ENCODE data around the gene KAZN. TPM values are rescaled to one million over a fixed set of nuclear protein-coding genes. Genes with fewer than 3 reads are reported as not detected.

Gene KAZN
- total RNA-seq, 1 donor from 2014 or later: 5.7 TPM

- no peak overlapping the region for H3K4me3 ChIP-seq (ENCODE audit: low read depth, low read length)
- TF ChIP-seq CTCF (conservative IDR thresholded peaks at IDR 0.05; ENCODE audit: low read depth, low read length): no peak
- DNase-seq (ENCODE audit: low read depth): no peak
These were observed 418.0 kb downstream of the KAZN start for GRCh38 chr1:15016526-15016925.

DNA sequence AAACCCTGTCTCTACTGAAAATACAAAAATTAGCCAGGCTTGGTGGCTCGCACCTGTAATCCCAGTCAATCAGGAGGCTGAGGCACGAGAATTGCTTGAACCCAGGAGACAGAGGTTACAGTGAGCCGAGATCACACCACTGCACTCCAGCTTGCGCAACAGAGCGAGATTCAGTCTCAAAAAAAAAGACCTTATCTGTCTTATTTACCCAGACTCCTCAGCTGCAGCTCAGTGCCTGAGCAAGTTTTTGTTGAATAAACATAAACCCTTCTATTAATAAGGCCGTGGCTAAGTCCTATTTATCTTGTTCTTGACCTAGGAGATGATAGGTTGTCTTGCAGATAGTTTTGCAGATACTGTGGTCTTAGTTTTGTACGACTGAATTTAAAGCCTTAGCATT, 418.6 kb downstream of the KAZN start:
- no peak for DNase-seq (ENCODE audit: low read depth)
- TF ChIP-seq CTCF (conservative IDR thresholded peaks at IDR 0.05; ENCODE audit: low read depth, low read length): no peak
- H3K4me3 ChIP-seq (ENCODE audit: low read depth, low read length): no peak overlapping the region

DNA sequence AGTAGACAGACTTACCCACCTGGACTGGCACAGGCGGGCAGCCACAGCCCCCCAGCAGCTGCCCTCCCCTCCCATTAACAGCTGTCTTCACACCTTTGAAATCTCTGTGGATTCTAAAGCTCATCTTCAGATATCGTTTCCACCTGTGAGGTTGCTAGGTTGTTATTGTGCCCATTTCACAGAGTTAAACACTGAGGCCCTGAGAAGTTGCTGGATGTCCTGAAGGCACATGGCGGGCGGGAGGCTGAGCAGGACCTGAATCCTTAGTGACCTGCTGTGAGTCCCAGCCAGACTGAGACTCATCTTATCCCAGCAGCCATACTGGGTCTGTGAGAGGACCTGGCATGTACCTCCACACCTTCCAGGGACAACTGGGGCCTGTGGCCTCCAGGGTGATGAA, 420.3 kb downstream of the KAZN start:
- H3K4me3 ChIP-seq (ENCODE audit: low read depth, low read length): no peak overlapping the region
- no peak for TF ChIP-seq CTCF (conservative IDR thresholded peaks at IDR 0.05; ENCODE audit: low read depth, low read length)
- DNase-seq (ENCODE audit: low read depth): no peak

DNA sequence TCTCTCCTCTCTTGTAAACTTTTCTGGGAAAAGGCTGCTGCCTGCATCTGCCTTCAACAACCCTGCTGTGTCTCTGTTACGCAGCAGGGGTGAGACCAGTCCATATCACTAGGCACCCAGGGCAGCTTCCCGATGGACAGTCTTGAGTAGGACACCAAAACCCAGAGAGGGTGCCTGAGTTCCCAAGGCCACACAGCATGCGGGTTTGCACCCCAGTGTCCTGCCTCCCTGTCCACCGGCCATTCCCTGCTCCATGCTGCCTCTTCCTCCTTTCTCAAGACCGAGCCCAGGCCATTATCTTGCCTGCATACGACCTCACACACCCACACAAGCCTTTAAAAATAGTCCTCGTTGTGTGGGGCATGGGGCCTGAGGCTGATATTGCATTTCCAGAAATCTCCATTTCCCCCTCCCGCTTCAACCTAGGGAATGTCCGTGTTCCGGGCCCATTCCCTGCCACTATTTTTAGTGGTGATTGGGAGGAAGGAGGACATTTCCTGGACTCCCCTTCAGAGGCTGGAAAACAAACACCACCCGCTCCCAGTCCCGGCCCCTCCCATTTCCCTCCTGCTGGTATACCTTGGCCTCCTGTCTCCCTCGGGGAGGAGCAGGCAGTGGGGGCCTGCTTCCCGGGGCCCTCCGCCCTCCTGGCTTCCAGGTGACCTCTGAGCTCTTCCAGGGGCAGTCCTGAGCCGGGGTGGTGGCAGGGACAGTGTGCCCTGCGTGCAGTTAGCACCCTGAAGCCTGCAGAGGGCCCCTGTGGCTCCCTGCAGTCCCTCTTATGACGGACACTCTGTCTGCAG, 422.7 kb downstream of the KAZN start:
- DNase-seq (ENCODE audit: low read depth): no peak
- TF ChIP-seq CTCF (conservative IDR thresholded peaks at IDR 0.05; ENCODE audit: low read depth, low read length): no peak
- H3K4me3 ChIP-seq (ENCODE audit: low read depth, low read length): no peak overlapping the region

DNA sequence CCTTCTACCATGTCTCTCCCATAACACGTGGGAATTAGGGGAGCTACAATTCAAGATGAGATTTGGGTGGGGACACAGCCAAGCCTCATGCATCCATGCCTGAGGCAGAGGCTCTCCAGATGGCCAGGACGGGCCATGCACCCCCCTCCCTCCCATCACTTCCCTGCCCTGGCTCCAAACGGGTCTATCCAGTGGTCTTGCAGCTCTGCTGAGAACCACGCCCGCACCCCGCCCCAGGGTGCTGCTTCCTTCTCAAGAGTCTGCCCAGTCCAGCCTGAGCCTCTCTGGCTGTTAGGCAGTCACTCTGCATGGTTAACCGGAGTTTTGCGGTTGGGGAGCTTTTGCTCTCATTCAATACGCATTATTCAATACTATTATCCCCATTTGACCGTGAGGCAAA, 423.6 kb downstream of the KAZN start:
- no peak for DNase-seq (ENCODE audit: low read depth)
- TF ChIP-seq CTCF (conservative IDR thresholded peaks at IDR 0.05; ENCODE audit: low read depth, low read length): no peak
- no peak overlapping the region for H3K4me3 ChIP-seq (ENCODE audit: low read depth, low read length)

DNA sequence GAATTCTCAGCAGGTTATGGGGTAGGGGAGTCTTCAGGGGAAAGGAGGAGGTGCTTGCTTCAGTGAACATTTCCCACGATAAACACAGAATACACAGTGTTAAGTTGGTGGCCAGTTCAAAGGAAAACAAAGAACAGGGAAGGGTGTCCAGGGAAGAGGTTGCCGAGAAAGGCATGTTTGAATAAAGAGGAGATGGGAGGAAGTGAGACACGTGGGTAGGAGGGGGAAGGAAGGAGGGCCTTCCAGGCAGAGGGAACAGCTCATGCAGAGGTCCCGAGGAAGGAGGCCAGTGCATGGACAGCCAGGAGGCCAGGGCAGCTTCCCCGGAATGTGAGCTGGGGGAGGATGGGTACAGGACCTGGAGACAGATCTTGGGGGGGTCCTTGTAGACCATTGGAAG, 424.7 kb downstream of the KAZN start:
- TF ChIP-seq CTCF (conservative IDR thresholded peaks at IDR 0.05; ENCODE audit: low read depth, low read length): no peak
- DNase-seq (ENCODE audit: low read depth): no peak

DNA sequence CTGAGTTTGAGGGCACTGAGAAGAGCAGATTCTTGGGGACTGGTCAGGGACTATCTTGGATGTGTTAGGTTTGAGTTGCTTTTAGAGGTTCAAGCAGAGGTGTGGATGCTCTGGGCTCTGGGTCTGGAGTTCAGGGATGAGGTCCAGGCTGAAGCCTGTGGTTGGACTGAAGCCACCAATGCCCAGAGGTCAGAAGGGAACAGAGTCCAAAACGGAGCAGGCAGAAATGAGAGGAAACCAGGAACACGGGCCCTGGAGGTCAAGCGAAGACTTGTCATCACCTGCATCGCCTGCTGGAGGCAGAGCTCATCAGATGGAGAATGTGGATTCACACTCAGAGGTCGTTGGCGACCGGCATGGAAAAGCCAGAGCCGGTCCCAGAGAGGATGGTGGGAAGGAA, 425.5 kb downstream of the KAZN start:
- DNase-seq (ENCODE audit: low read depth): no peak
- no peak for TF ChIP-seq CTCF (conservative IDR thresholded peaks at IDR 0.05; ENCODE audit: low read depth, low read length)

More for the DNA sequence above, 424.7 kb downstream of the KAZN start:
- no peak overlapping the region for H3K4me3 ChIP-seq (ENCODE audit: low read depth, low read length)

More for the DNA sequence above, 425.5 kb downstream of the KAZN start:
- no peak overlapping the region for H3K4me3 ChIP-seq (ENCODE audit: low read depth, low read length)

Data from epithelial cell of proximal tubule (primary cell).